ENCODE measurements around the gene IRAK2. TPM values are rescaled to one million over a fixed set of nuclear protein-coding genes. Genes with fewer than 3 reads are reported as not detected.

The IRAK2 gene
- total and polyA plus RNA-seq, 3 experiments from 2014 or later: 5.0 to 10.3 (median 5.1) TPM

DNA sequence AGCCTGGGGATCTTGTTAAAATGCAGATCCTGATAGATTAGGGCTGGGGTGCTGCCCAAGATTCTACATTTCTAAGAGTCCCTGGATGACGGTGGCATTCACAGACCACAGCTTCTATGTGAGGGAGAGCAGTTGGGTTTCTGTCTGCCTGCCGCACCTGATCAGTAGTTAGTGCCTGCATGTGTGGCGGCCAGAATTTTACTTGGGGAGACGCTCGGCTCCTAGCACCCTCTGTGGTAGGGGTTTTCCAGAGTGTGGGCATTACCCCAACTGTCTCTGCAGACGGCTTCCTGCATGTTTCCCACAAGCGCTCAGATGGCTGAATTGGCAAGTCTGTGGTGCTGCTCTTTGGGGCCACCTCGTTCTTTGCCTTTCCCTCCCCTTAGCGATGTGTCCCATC lies 119.8 kb downstream of the IRAK2 start:
- H3K4me1 Mint-ChIP-seq: peaks cover 24 to 52% (median 24%) of the 10 kb centered on the region in 3 donors
- POLR2A ChIA-PET: no interaction called here

GRCh38 chr3:10285272-10286132 lies 120.8 kb downstream of the IRAK2 start:
- no peak for DNase-seq
- H3K4me3 Mint-ChIP-seq: no peak overlapping the region
- H3K27me3 ChIP-seq (ENCODE audit: insufficient read depth, low read length, poor library complexity, severe bottlenecking): no peaks in the 10 kb centered on the region

More for the DNA sequence above, 119.8 kb downstream of the IRAK2 start:
- H3K27me3 ChIP-seq (ENCODE audit: insufficient read depth, low read length, poor library complexity, severe bottlenecking): no peaks in the 10 kb centered on the region
- Mint-ChIP-seq H3K9me3 (no peaks in the 10 kb centered on the region), H3K36me3 (peaks cover 0 to 78% (median 9%) of the 10 kb centered on the region in 3 donors), H3K27ac (peak overlapping the region in 7 of 8 donors; percentile 68 to 93 (median 81)), H3K27me3 (no peaks in the 10 kb centered on the region), H3K4me3 (peak overlapping the region in 2 of 7 donors; percentile 14 to 47)
- H3K9me3 ChIP-seq (ENCODE audit: low read length): no peaks in the 10 kb centered on the region
- H3K36me3 ChIP-seq (ENCODE audit: insufficient read depth, low read length): peaks cover 27% of the 10 kb centered on the region
- H3K4me1 ChIP-seq (ENCODE audit: insufficient read depth, low read length): peaks cover 15% of the 10 kb centered on the region
- CTCF ChIA-PET: no interaction called here
- DNase-seq: peak in 3 of 5 donors; percentile 13 to 20 (median 14)
- no peak overlapping the region for H3K4me3 ChIP-seq (ENCODE audit: low read length)
- no peak overlapping the region for H3K27ac ChIP-seq (ENCODE audit: low read depth, low read length)

GRCh38 chr3:10286133-10286524 lies 121.4 kb downstream of the IRAK2 start:
- H3K27ac Mint-ChIP-seq: peak overlapping the region in 4 of 8 donors; percentile 29 to 66 (median 49)
- Histone ChIP-seq H3K4me1 (ENCODE audit: insufficient read depth, low read length) (peaks cover 15% of the 10 kb centered on the region), H3K27ac (ENCODE audit: low read depth, low read length) (no peak overlapping the region), H3K9me3 (ENCODE audit: low read length) (no peaks in the 10 kb centered on the region), H3K4me3 (ENCODE audit: low read length) (no peak overlapping the region), H3K27me3 (ENCODE audit: insufficient read depth, low read length, poor library complexity, severe bottlenecking) (no peaks in the 10 kb centered on the region), H3K36me3 (ENCODE audit: insufficient read depth, low read length) (peaks cover 20% of the 10 kb centered on the region)
- peaks cover 0 to 68% (median 5%) of the 10 kb centered on the region in 3 donors for H3K36me3 Mint-ChIP-seq
- no peaks in the 10 kb centered on the region for H3K27me3 Mint-ChIP-seq
- peaks cover 24 to 45% (median 24%) of the 10 kb centered on the region in 3 donors for H3K4me1 Mint-ChIP-seq
- ChIA-PET POLR2A (no interaction called here), CTCF (interaction anchor here (0.7 to 2.7 kb wide), 3 partner anchors 145 to 354 kb away, joined by 3 to 13 read pairs (median 3); partner anchors contain the start of genes CRELD1 and VHL)
- H3K4me3 Mint-ChIP-seq: no peak overlapping the region
- no peak for DNase-seq
- H3K9me3 Mint-ChIP-seq: no peaks in the 10 kb centered on the region

More at GRCh38 chr3:10285272-10286132, 120.8 kb downstream of the IRAK2 start:
- Histone ChIP-seq H3K4me1 (ENCODE audit: insufficient read depth, low read length) (peaks cover 15% of the 10 kb centered on the region), H3K36me3 (ENCODE audit: insufficient read depth, low read length) (peaks cover 24% of the 10 kb centered on the region), H3K4me3 (ENCODE audit: low read length) (no peak overlapping the region), H3K9me3 (ENCODE audit: low read length) (no peaks in the 10 kb centered on the region), H3K27ac (ENCODE audit: low read depth, low read length) (no peak overlapping the region)
- Mint-ChIP-seq H3K4me1 (peaks cover 24 to 45% (median 24%) of the 10 kb centered on the region in 3 donors), H3K27me3 (no peaks in the 10 kb centered on the region), H3K27ac (peak overlapping the region in 7 of 8 donors; percentile 68 to 87 (median 77)), H3K9me3 (no peaks in the 10 kb centered on the region), H3K36me3 (peaks cover 0 to 71% (median 5%) of the 10 kb centered on the region in 3 donors)
- CTCF ChIA-PET: interaction anchor here (1.1 to 2.7 kb wide), 2 partner anchors 144 to 353 kb away, joined by 3 to 13 read pairs; partner anchors contain the start of genes CRELD1 and VHL
- POLR2A ChIA-PET: no interaction called here

DNA sequence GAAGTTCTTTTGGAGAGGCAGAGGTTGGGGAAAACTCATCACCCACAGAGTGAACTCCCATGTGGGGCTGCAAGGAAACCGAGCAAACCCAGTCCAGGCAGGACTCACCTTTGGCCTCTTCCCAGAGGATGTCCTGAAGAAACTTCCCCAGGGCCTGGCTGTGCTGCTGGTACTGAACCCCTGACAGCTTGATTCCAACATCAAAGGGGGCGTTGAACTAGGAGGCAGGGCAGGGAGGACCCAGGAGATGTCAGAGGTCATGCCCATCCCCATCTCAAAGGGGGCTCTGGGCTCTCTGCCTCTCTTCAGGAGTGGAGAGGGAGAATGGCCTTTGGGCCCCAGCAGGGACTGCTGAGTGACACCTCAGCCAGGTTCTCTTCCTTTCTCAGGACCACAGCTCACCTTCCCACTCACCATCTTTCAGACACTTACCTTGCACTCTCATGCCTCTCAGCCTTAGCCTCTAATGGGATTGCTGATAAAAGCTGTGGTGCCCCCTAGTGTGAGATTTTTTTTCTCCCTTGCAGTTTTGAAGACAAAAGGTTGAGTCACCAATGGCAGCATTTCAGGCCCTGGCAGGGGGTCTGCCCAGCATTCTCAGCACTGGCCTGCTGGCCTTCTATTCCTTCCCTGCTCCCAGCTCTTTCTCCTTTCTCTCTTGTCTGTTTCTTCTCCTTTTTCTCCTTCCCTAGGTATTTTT lies 122.0 kb downstream of the IRAK2 start:
- no peaks in the 10 kb centered on the region for H3K27me3 Mint-ChIP-seq
- peaks cover 0 to 71% (median 5%) of the 10 kb centered on the region in 3 donors for H3K36me3 Mint-ChIP-seq

GRCh38 chr3:10287936-10288574 lies 123.3 kb downstream of the IRAK2 start:
- no peak overlapping the region for H3K4me3 Mint-ChIP-seq
- H3K4me3 ChIP-seq (ENCODE audit: low read length): no peak overlapping the region
- no peaks in the 10 kb centered on the region for H3K27me3 ChIP-seq (ENCODE audit: insufficient read depth, low read length, poor library complexity, severe bottlenecking)
- peaks cover 14% of the 10 kb centered on the region for H3K36me3 ChIP-seq (ENCODE audit: insufficient read depth, low read length)
- no peak for DNase-seq
- H3K27ac Mint-ChIP-seq: no peak overlapping the region
- H3K4me1 ChIP-seq (ENCODE audit: insufficient read depth, low read length): peaks cover 15% of the 10 kb centered on the region
- ChIA-PET CTCF (interaction anchor here (1.1 to 2.7 kb wide), 3 partner anchors 31 to 356 kb away, joined by 3 to 13 read pairs (median 4); partner anchors contain the start of gene CRELD1), POLR2A (no interaction called here)
- peaks cover 25 to 40% (median 27%) of the 10 kb centered on the region in 3 donors for H3K4me1 Mint-ChIP-seq
- H3K9me3 Mint-ChIP-seq: no peaks in the 10 kb centered on the region
- H3K9me3 ChIP-seq (ENCODE audit: low read length): no peaks in the 10 kb centered on the region
- no peak overlapping the region for H3K27ac ChIP-seq (ENCODE audit: low read depth, low read length)
- H3K27me3 Mint-ChIP-seq: no peaks in the 10 kb centered on the region
- H3K36me3 Mint-ChIP-seq: peaks cover 0 to 73% (median 0%) of the 10 kb centered on the region in 3 donors

More for the DNA sequence above, 122.0 kb downstream of the IRAK2 start:
- ChIA-PET CTCF (interaction anchor here (0.7 to 2.7 kb wide), 4 partner anchors 32 to 355 kb away, joined by 3 to 13 read pairs (median 3); partner anchors contain the start of genes CRELD1 and VHL), POLR2A (no interaction called here)
- no peaks in the 10 kb centered on the region for H3K9me3 Mint-ChIP-seq
- H3K27me3 ChIP-seq (ENCODE audit: insufficient read depth, low read length, poor library complexity, severe bottlenecking): no peaks in the 10 kb centered on the region
- no peak overlapping the region for H3K4me3 Mint-ChIP-seq
- peaks cover 20% of the 10 kb centered on the region for H3K36me3 ChIP-seq (ENCODE audit: insufficient read depth, low read length)
- peak overlapping the region; percentile 17 to 66 (median 51) for H3K27ac Mint-ChIP-seq
- no peak overlapping the region for H3K27ac ChIP-seq (ENCODE audit: low read depth, low read length)
- H3K9me3 ChIP-seq (ENCODE audit: low read length): no peaks in the 10 kb centered on the region
- no peak overlapping the region for H3K4me3 ChIP-seq (ENCODE audit: low read length)
- H3K4me1 Mint-ChIP-seq: peaks cover 24 to 45% (median 24%) of the 10 kb centered on the region in 3 donors
- peak in 2 of 5 donors; percentile 43 to 53 for DNase-seq
- peaks cover 15% of the 10 kb centered on the region for H3K4me1 ChIP-seq (ENCODE audit: insufficient read depth, low read length)

DNA sequence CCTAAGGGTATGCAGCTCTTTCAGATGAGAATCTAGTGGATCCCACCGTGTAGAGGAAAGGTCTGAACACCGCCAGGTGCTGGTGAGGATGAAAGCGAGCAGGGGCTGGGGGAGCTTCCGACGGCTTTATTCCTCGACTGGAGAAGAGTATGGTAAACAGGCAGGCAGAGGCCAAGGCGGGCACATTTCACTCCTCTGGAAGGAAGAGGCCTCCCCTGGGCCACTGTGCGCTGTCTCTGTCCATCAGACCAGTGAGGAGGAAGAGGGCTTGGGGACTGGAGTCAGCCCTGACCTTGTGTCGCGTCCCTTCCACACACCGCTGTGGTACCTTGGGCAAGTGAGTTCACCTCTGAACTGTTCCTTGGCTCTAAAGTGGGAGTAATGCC lies 123.8 kb downstream of the IRAK2 start:
- CTCF ChIA-PET: interaction anchor here (1.1 kb wide), 1 partner anchor 356 kb away, joined by 4 read pairs; no protein-coding TSS in a partner anchor
- no peaks in the 10 kb centered on the region for H3K9me3 Mint-ChIP-seq
- POLR2A ChIA-PET: no interaction called here

GRCh38 chr3:10289077-10289476 lies 124.4 kb downstream of the IRAK2 start:
- peaks cover 21 to 33% (median 21%) of the 10 kb centered on the region in 3 donors for H3K4me1 Mint-ChIP-seq
- no peaks in the 10 kb centered on the region for H3K9me3 Mint-ChIP-seq
- ChIA-PET CTCF (interaction anchor here (1.1 kb wide), 1 partner anchor 356 kb away, joined by 4 read pairs; no protein-coding TSS in a partner anchor), POLR2A (no interaction called here)
- peak overlapping the region in 2 of 8 donors; percentile 33 to 52 for H3K27ac Mint-ChIP-seq
- Histone ChIP-seq H3K9me3 (ENCODE audit: low read length) (no peaks in the 10 kb centered on the region), H3K27me3 (ENCODE audit: insufficient read depth, low read length, poor library complexity, severe bottlenecking) (no peaks in the 10 kb centered on the region), H3K27ac (ENCODE audit: low read depth, low read length) (no peak overlapping the region), H3K4me1 (ENCODE audit: insufficient read depth, low read length) (peaks cover 9% of the 10 kb centered on the region), H3K36me3 (ENCODE audit: insufficient read depth, low read length) (peaks cover 14% of the 10 kb centered on the region), H3K4me3 (ENCODE audit: low read length) (no peak overlapping the region)
- no peaks in the 10 kb centered on the region for H3K27me3 Mint-ChIP-seq
- H3K4me3 Mint-ChIP-seq: no peak overlapping the region
- H3K36me3 Mint-ChIP-seq: peaks cover 0 to 71% (median 0%) of the 10 kb centered on the region in 3 donors
- DNase-seq: no peak

More for the DNA sequence above, 123.8 kb downstream of the IRAK2 start:
- H3K36me3 ChIP-seq (ENCODE audit: insufficient read depth, low read length): peaks cover 14% of the 10 kb centered on the region
- H3K27ac ChIP-seq (ENCODE audit: low read depth, low read length): no peak overlapping the region
- peaks cover 25 to 35% (median 26%) of the 10 kb centered on the region in 3 donors for H3K4me1 Mint-ChIP-seq
- H3K27ac Mint-ChIP-seq: peak overlapping the region in 2 of 8 donors; percentile 33 to 52
- no peak overlapping the region for H3K4me3 ChIP-seq (ENCODE audit: low read length)
- no peaks in the 10 kb centered on the region for H3K9me3 ChIP-seq (ENCODE audit: low read length)
- H3K36me3 Mint-ChIP-seq: peaks cover 0 to 71% (median 0%) of the 10 kb centered on the region in 3 donors
- no peaks in the 10 kb centered on the region for H3K27me3 ChIP-seq (ENCODE audit: insufficient read depth, low read length, poor library complexity, severe bottlenecking)
- H3K4me3 Mint-ChIP-seq: no peak overlapping the region
- peaks cover 14% of the 10 kb centered on the region for H3K4me1 ChIP-seq (ENCODE audit: insufficient read depth, low read length)
- DNase-seq: no peak
- no peaks in the 10 kb centered on the region for H3K27me3 Mint-ChIP-seq
